Activated B cell treated with CpG ODN at 0.5 μM for 24 hours (primary cell): ENCODE results near the gene VPS4B. TPM values are rescaled to one million over a fixed set of nuclear protein-coding genes. Genes with fewer than 3 reads are reported as not detected.
"Not testable (repeated sequence)": the region's sequence is repeated elsewhere in the genome, so short reads cannot be mapped to it uniquely, and the experiment has no call there.

ENCODE experiments used
- ATAC-seq: fragments of 200-7000 bp; cut with Tn5 transposase; one replicate; pipeline ENCODE4 v1.10.0; 2021; ENCODE audit warnings: low read depth, mild to moderate bottlenecking, moderate library complexity
- CTCF ChIA-PET: fragments of 350-600 bp; sonication (Branson Sonifier 250); formaldehyde crosslinking; loops from one replicate; lab custom pipeline; 2021; ENCODE audit warnings: antibody characterized with exemption; lab: Charles Lee
- POLR2A ChIA-PET: fragments of 350-600 bp; sonication (Branson Sonifier 250); formaldehyde crosslinking; loops from one replicate; lab custom pipeline; 2021; ENCODE audit warnings: antibody characterized with exemption; lab: Charles Lee
- DNase-seq: peaks from one replicate; pipeline ENCODE4 v3.0.0; 2022
- H3K27ac Mint-ChIP-seq: one replicate; pipeline ENCODE4 v1.8.0; 2020; ENCODE audit warnings: mixed read lengths
- H3K27me3 Mint-ChIP-seq: one replicate; pipeline ENCODE4 v1.8.0; 2021; ENCODE audit warnings: mixed read lengths
- H3K36me3 Mint-ChIP-seq: one replicate; pipeline ENCODE4 v1.8.0; 2021; ENCODE audit warnings: low read depth, mixed read lengths
- H3K4me1 Mint-ChIP-seq: one replicate; pipeline ENCODE4 v1.8.0; 2021; ENCODE audit warnings: mixed read lengths
- H3K4me3 Mint-ChIP-seq: one replicate; pipeline ENCODE4 v1.8.0; 2020; ENCODE audit warnings: mild to moderate bottlenecking, mixed read lengths
- H3K9me3 Mint-ChIP-seq: one replicate; pipeline ENCODE4 v1.8.0; 2020; ENCODE audit warnings: mixed read lengths
- intact Hi-C: fragments of 100-400 bp; cut with micrococcal nuclease; formaldehyde crosslinking; loops from one replicate; pipeline ENCODE4 v1.15.1; 2024
- total RNA-seq: library from RNA; stranded (reverse); gene quantifications from 2 replicates; pipeline ENCODE4 v1.2.3, GENCODE V29; 2022
- TF ChIP-seq, protein P1 (sequence below): fragments of 200-600 bp; IDR thresholded peaks from one replicate; pipeline ENCODE4 v1.8.0; 2022; ENCODE audit warnings: antibody characterized with exemption, mild to moderate bottlenecking

Gene VPS4B
- total RNA-seq, 1 donor from 2014 or later, result 66.8 TPM

DNA sequence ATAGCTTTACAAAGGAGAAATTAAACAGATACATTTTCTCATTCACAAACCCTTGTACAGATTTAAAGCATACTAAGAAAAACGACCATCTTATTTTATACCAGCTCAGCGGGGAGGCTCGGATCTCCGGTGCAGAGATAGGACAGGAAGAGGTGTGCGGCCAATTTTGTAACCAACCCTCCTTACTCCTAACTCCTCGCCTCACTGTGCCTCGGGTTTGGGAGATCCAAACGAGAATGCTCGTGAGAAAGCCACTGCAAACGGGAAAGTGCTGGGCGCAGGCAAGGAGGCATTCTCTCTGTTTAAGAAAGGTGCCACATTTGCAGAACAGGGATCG is 56.4 kb downstream of the VPS4B start:
- Mint-ChIP-seq H3K27ac (peak overlapping the region; percentile 46), H3K9me3 (no peaks in the 10 kb centered on the region), H3K4me1 (peaks cover 23% of the 10 kb centered on the region), H3K27me3 (no peaks in the 10 kb centered on the region), H3K4me3 (peak overlapping the region; percentile 88), H3K36me3 (peaks cover 8% of the 10 kb centered on the region)
- intact Hi-C loops, result loop anchor here (1.0 to 5.0 kb wide), 3 partner anchors 45 to 840 kb away; no protein-coding TSS in a partner anchor
- CTCF ChIA-PET, result interaction anchor here (1.1 kb wide), 1 partner anchor 74 kb away, joined by 4 read pairs; no protein-coding TSS in a partner anchor
- no peak for DNase-seq
- TF ChIP-seq, protein P1, sequence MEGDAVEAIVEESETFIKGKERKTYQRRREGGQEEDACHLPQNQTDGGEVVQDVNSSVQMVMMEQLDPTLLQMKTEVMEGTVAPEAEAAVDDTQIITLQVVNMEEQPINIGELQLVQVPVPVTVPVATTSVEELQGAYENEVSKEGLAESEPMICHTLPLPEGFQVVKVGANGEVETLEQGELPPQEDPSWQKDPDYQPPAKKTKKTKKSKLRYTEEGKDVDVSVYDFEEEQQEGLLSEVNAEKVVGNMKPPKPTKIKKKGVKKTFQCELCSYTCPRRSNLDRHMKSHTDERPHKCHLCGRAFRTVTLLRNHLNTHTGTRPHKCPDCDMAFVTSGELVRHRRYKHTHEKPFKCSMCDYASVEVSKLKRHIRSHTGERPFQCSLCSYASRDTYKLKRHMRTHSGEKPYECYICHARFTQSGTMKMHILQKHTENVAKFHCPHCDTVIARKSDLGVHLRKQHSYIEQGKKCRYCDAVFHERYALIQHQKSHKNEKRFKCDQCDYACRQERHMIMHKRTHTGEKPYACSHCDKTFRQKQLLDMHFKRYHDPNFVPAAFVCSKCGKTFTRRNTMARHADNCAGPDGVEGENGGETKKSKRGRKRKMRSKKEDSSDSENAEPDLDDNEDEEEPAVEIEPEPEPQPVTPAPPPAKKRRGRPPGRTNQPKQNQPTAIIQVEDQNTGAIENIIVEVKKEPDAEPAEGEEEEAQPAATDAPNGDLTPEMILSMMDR, result no peak
- ATAC-seq, result no peak
- POLR2A ChIA-PET, result interaction anchor here (1.2 to 4.3 kb wide), 2 partner anchors 57 to 651 kb away, joined by 3 to 41 read pairs; partner anchors contain the start of genes PHLPP1 and VPS4B

DNA sequence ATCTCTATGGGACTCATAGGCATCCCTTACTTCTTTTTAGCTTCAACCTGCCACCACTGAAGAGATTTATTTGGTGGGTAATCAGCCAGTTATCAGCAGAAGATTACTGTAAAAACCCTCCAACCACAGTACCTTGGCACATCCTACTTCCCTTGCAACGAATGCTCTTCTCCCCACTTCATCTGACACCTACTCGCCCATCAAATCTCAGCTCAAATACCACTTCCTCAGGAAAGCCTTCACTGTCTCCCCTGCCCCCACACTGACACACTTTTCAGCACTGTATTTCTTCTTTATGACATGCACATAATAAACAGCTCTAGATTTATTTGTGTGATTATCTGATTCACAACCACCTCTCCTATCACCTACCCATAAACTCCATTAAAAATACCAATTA is 58.3 kb downstream of the VPS4B start:
- CTCF ChIA-PET, result no interaction called here
- no peaks in the 10 kb centered on the region for H3K9me3 Mint-ChIP-seq

DNA sequence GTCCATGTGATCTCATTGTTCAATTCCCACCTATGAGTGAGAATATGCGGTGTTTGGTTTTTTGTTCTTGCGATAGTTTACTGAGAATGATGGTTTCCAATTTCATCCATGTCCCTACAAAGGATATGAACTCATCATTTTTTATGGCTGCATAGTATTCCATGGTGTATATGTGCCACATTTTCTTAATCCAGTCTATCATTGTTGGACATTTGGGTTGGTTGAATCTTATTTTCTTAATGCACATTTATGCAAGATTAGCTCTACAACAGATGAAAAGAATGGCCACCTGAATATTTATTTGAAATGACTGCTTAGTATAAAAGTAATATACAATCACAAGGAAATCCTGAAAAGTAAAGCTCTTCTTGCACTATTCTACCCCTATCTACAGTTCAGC is 58.9 kb downstream of the VPS4B start:
- H3K9me3 Mint-ChIP-seq, CTCF ChIA-PET, DNase-seq, H3K4me3 Mint-ChIP-seq, intact Hi-C loops, ATAC-seq, H3K27ac Mint-ChIP-seq, H3K27me3 Mint-ChIP-seq: not testable (repeated sequence)
- POLR2A ChIA-PET, result interaction anchor here (0.7 kb wide), 1 partner anchor 61 kb away, joined by 3 read pairs; no protein-coding TSS in a partner anchor
- Mint-ChIP-seq H3K36me3 (peaks cover 18% of the 10 kb centered on the region), H3K4me1 (peaks cover 21% of the 10 kb centered on the region)

More for the DNA sequence above, 58.3 kb downstream of the VPS4B start:
- peaks cover 18% of the 10 kb centered on the region for H3K36me3 Mint-ChIP-seq
- no peak overlapping the region for H3K27ac Mint-ChIP-seq
- H3K27me3 Mint-ChIP-seq, result no peaks in the 10 kb centered on the region
- TF ChIP-seq, protein P1, result no peak
- H3K4me1 Mint-ChIP-seq, result peaks cover 23% of the 10 kb centered on the region
- no peak overlapping the region for H3K4me3 Mint-ChIP-seq
- no peak for DNase-seq
- intact Hi-C loops, result no loop called here
- ATAC-seq, result no peak
- POLR2A ChIA-PET, result interaction anchor here (0.7 kb wide), 1 partner anchor 60 kb away, joined by 3 read pairs; no protein-coding TSS in a partner anchor

GRCh38 chr18:63356272-63356896 is 65.9 kb downstream of the VPS4B start:
- no peak for ATAC-seq
- POLR2A ChIA-PET, result no interaction called here
- Mint-ChIP-seq H3K9me3 (no peaks in the 10 kb centered on the region), H3K4me3 (no peak overlapping the region), H3K4me1 (no peaks in the 10 kb centered on the region), H3K27me3 (no peaks in the 10 kb centered on the region), H3K36me3 (peaks cover 48% of the 10 kb centered on the region), H3K27ac (no peak overlapping the region)
- CTCF ChIA-PET, result no interaction called here
- TF ChIP-seq, protein P1, result no peak
- intact Hi-C loops, result no loop called here
- no peak for DNase-seq

DNA sequence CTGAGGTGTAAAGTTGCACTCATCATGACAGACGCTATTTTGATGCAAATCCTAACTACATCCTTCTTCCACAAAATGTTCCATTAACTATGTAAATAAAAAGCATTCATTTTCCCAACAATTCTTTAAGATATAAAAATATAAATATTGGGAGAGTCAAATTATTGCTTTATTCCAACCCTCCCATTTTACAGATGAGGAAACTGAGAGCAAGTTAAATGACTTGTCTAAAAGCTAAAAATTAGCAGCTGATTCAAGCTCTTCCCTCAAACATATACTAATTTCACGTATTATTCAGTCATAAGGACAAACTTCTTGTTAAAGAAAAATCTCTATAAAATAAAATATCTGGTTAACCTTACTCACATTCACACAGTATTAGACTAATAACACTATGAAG is 72.0 kb downstream of the VPS4B start:
- no peaks in the 10 kb centered on the region for H3K9me3 Mint-ChIP-seq
- ATAC-seq, result no peak
- ChIA-PET POLR2A (no interaction called here), CTCF (no interaction called here)
- intact Hi-C loops, result no loop called here
- H3K27me3 Mint-ChIP-seq, result no peaks in the 10 kb centered on the region
- H3K27ac Mint-ChIP-seq, result no peak overlapping the region
- H3K36me3 Mint-ChIP-seq, result peaks cover 58% of the 10 kb centered on the region
- H3K4me1 Mint-ChIP-seq, result peaks cover 7% of the 10 kb centered on the region
- TF ChIP-seq, protein P1, result no peak
- DNase-seq, result no peak
- H3K4me3 Mint-ChIP-seq, result no peak overlapping the region
